Omental fat pad (tissue), 4 donors: Measurements from ENCODE around the gene TAF5. TPM values are rescaled to one million over a fixed set of nuclear protein-coding genes. Genes with fewer than 3 reads are reported as not detected.

Experiments
- ATAC-seq: fragments of 150-250 bp; one replicate; pipeline ENCODE4 v1.9.1; 2016; ENCODE audit warnings: mild to moderate bottlenecking, moderate library complexity; ENCODE audit not compliant: low FRiP score
- DNase-seq: peaks from one replicate; pipeline ENCODE4 v3.0.0-alpha.2; 2019; ENCODE audit warnings: low spot score
- CTCF ChIP-seq, 3 donors: fragments of 450-650 bp; IDR thresholded peaks; one replicate each; pipeline ENCODE4 v1.5.1; 2016 to 2017; ENCODE audit warnings: antibody characterized with exemption in 3 of 3, mild to moderate bottlenecking in 3 of 3, moderate library complexity in 2 of 3
- total RNA-seq, 4 donors: library from RNA; depleted of rRNA; stranded (reverse); fragments of >200 nt; gene quantifications; one replicate each; pipeline ENCODE4 v1.1.0, GENCODE V29; 2016

The TAF5 gene
- total RNA-seq: 1 to 10 TPM; 3.2 to 5.5 (median 4.6) TPM

DNA sequence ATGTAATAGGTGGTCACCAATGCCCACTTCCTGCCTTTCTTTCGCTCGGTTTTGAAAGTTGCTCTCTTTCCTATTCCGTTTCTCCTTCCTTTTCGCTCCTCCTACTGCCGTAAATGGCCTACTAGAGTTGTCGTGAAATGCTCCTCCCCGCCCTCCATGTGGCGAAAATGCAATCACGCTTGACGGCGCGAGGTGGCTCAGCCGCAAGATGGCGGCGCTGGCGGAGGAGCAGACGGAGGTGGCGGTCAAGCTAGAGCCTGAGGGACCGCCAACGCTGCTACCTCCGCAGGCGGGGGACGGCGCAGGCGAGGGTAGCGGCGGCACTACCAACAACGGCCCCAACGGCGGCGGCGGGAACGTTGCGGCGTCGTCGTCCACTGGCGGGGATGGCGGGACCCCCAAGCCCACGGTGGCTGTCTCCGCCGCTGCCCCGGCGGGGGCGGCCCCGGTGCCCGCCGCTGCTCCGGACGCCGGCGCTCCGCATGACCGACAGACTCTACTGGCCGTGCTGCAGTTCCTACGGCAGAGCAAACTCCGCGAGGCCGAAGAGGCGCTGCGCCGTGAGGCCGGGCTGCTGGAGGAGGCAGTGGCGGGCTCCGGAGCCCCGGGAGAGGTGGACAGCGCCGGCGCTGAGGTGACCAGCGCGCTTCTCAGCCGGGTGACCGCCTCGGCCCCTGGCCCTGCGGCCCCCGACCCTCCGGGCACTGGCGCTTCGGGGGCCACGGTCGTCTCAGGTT, at the start of gene TAF5:
Gene TAF5 (plus strand): TSS at position 195 of the 737 bp plus-strand sequence. CDS start 14 bp downstream, at position 209.
- TF ChIP-seq CTCF (IDR thresholded peaks at IDR 0.05): no peak
- DNase-seq (peak; percentile 64), ATAC-seq (peak; percentile 87)

- ATAC-seq: no peak
- DNase-seq: no peak
- no peak for TF ChIP-seq CTCF (IDR thresholded peaks at IDR 0.05)
Measured at GRCh38 chr10:103327906-103328305, 39.9 kb upstream of the TAF5 start.

DNA sequence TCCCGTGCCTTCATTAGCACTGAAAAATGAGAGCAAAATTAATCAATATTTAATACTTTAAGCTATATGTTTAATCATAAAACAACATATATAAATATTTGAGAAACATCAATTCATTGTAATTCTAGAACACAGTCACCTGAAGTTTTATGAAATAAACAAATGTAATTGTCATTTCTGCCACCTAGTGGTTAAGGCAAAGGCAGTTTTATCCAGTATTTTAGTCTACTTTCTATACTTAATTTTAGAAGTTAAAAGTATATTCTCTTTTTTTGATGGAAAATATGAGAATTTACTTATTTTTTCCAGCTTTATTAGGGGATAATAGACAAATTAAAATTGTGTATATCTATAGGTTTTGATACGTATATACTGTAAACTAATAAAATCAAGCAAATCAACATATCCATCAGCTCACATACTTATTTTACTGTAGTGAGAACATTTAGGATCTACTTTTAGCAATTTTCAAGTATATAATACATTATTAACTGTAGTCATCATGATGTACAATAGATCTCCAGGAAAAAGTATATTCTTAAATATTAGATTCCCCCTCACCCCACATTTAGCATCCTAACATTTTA, 33.7 kb upstream of the TAF5 start:
- no peak for TF ChIP-seq CTCF (IDR thresholded peaks at IDR 0.05)
- no peak for DNase-seq
- ATAC-seq: no peak

- no peak for ATAC-seq
- TF ChIP-seq CTCF (IDR thresholded peaks at IDR 0.05): no peak
Measured at GRCh38 chr10:103334567-103334966, 33.2 kb upstream of the TAF5 start.

DNA sequence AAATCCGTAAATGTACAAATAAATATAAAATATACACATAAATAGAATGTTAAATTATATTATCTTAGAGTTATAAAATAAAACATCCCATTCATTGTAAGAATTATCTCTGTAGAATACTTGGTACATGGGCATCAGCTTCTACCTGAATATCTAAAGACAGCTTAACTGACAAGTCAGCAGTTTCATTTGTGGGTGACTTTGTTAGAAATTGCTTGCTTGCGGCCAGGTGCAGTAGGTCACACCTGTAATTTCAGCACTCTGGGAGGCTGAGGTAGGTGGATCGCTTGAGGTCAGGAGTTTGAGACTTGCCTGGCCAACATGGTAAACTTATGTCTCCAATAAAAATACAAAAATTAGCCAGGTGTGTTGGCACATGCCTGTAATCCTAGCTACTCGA, 31.4 kb upstream of the TAF5 start:
- ATAC-seq: no peak
- no peak for DNase-seq
- TF ChIP-seq CTCF (IDR thresholded peaks at IDR 0.05): no peak

More at GRCh38 chr10:103334567-103334966, 33.2 kb upstream of the TAF5 start:
- DNase-seq: no peak

GRCh38 chr10:103350175-103350516, 17.6 kb upstream of the TAF5 start:
- DNase-seq (no peak), ATAC-seq (no peak)
- TF ChIP-seq CTCF (IDR thresholded peaks at IDR 0.05): no peak
